ENCODE data around the gene EXOC4.

Gene EXOC4

GRCh38 chr7:133652547-133652946 lies 399.7 kb downstream of the EXOC4 start:
- WGBS, 2 experiments = 87 to 88% methylated on average over 3 of the region's 3 CpGs
- Histone ChIP-seq H3K27ac (ENCODE audit: insufficient read depth, low read depth, low read length, poor library complexity, severe bottlenecking) (no peak overlapping the region), H3K4me3 (ENCODE audit: insufficient read depth, low read depth, low read length) (no peak overlapping the region), H3K27me3 (ENCODE audit: control insufficient read depth, insufficient read depth, low read length, poor library complexity, severe bottlenecking) (no peaks in the 10 kb centered on the region), H3K4me1 (ENCODE audit: control insufficient read depth, insufficient read depth, low read length) (peaks cover 7% of the 10 kb centered on the region), H3K9me3 (ENCODE audit: control insufficient read depth, low read length) (no peaks in the 10 kb centered on the region), H3K36me3 (ENCODE audit: control insufficient read depth, insufficient read depth, low read length) (no peaks in the 10 kb centered on the region)

GRCh38 chr7:133654547-133654946 lies 401.7 kb downstream of the EXOC4 start:
- Histone ChIP-seq H3K36me3 (ENCODE audit: control insufficient read depth, insufficient read depth, low read length) (no peaks in the 10 kb centered on the region), H3K4me3 (ENCODE audit: insufficient read depth, low read depth, low read length) (no peak overlapping the region), H3K27ac (ENCODE audit: insufficient read depth, low read depth, low read length, poor library complexity, severe bottlenecking) (no peak overlapping the region), H3K27me3 (ENCODE audit: control insufficient read depth, insufficient read depth, low read length, poor library complexity, severe bottlenecking) (no peaks in the 10 kb centered on the region), H3K9me3 (ENCODE audit: control insufficient read depth, low read length) (no peaks in the 10 kb centered on the region), H3K4me1 (ENCODE audit: control insufficient read depth, insufficient read depth, low read length) (peaks cover 7% of the 10 kb centered on the region)
- WGBS, 2 experiments = 96 to 97% methylated on average over 3 to 4 of the region's 4 CpGs

GRCh38 chr7:133662276-133662675 lies 409.4 kb downstream of the EXOC4 start:
- no peaks in the 10 kb centered on the region for H3K36me3 ChIP-seq (ENCODE audit: control insufficient read depth, insufficient read depth, low read length)
- H3K27me3 ChIP-seq (ENCODE audit: control insufficient read depth, insufficient read depth, low read length, poor library complexity, severe bottlenecking) = no peaks in the 10 kb centered on the region
- no peak overlapping the region for H3K27ac ChIP-seq (ENCODE audit: insufficient read depth, low read depth, low read length, poor library complexity, severe bottlenecking)
- WGBS, 2 experiments = 85 to 100% methylated on average over 3 of the region's 4 CpGs
- no peaks in the 10 kb centered on the region for H3K4me1 ChIP-seq (ENCODE audit: control insufficient read depth, insufficient read depth, low read length)
- H3K9me3 ChIP-seq (ENCODE audit: control insufficient read depth, low read length) = no peaks in the 10 kb centered on the region
- H3K4me3 ChIP-seq (ENCODE audit: insufficient read depth, low read depth, low read length) = no peak overlapping the region

GRCh38 chr7:133662830-133663229 lies 410.0 kb downstream of the EXOC4 start:
- H3K4me3 ChIP-seq (ENCODE audit: insufficient read depth, low read depth, low read length) = no peak overlapping the region
- H3K36me3 ChIP-seq (ENCODE audit: control insufficient read depth, insufficient read depth, low read length) = no peaks in the 10 kb centered on the region
- H3K27me3 ChIP-seq (ENCODE audit: control insufficient read depth, insufficient read depth, low read length, poor library complexity, severe bottlenecking) = no peaks in the 10 kb centered on the region
- H3K27ac ChIP-seq (ENCODE audit: insufficient read depth, low read depth, low read length, poor library complexity, severe bottlenecking) = no peak overlapping the region
- no peaks in the 10 kb centered on the region for H3K4me1 ChIP-seq (ENCODE audit: control insufficient read depth, insufficient read depth, low read length)
- 89 to 95% methylated on average over 2 to 4 of the region's 4 CpGs for WGBS, 2 experiments
- no peaks in the 10 kb centered on the region for H3K9me3 ChIP-seq (ENCODE audit: control insufficient read depth, low read length)

GRCh38 chr7:133664528-133664927 lies 411.6 kb downstream of the EXOC4 start:
- Histone ChIP-seq H3K4me1 (ENCODE audit: control insufficient read depth, insufficient read depth, low read length) (no peaks in the 10 kb centered on the region), H3K4me3 (ENCODE audit: insufficient read depth, low read depth, low read length) (no peak overlapping the region), H3K27ac (ENCODE audit: insufficient read depth, low read depth, low read length, poor library complexity, severe bottlenecking) (no peak overlapping the region), H3K36me3 (ENCODE audit: control insufficient read depth, insufficient read depth, low read length) (no peaks in the 10 kb centered on the region), H3K27me3 (ENCODE audit: control insufficient read depth, insufficient read depth, low read length, poor library complexity, severe bottlenecking) (no peaks in the 10 kb centered on the region), H3K9me3 (ENCODE audit: control insufficient read depth, low read length) (no peaks in the 10 kb centered on the region)

- no peak overlapping the region for H3K4me3 ChIP-seq (ENCODE audit: insufficient read depth, low read depth, low read length)
- no peaks in the 10 kb centered on the region for H3K36me3 ChIP-seq (ENCODE audit: control insufficient read depth, insufficient read depth, low read length)
- H3K4me1 ChIP-seq (ENCODE audit: control insufficient read depth, insufficient read depth, low read length) = no peaks in the 10 kb centered on the region
- no peaks in the 10 kb centered on the region for H3K27me3 ChIP-seq (ENCODE audit: control insufficient read depth, insufficient read depth, low read length, poor library complexity, severe bottlenecking)
- no peak overlapping the region for H3K27ac ChIP-seq (ENCODE audit: insufficient read depth, low read depth, low read length, poor library complexity, severe bottlenecking)
- WGBS, 2 experiments = 93 to 100% methylated on average over 1 to 4 of the region's 4 CpGs
- no peaks in the 10 kb centered on the region for H3K9me3 ChIP-seq (ENCODE audit: control insufficient read depth, low read length)
Observed at GRCh38 chr7:133668296-133669060, 415.6 kb downstream of the EXOC4 start.

GRCh38 chr7:133669061-133669455 lies 416.2 kb downstream of the EXOC4 start:
- 73 to 80% methylated on average over 5 to 6 of the region's 6 CpGs for WGBS, 2 experiments

GRCh38 chr7:133670250-133670649 lies 417.4 kb downstream of the EXOC4 start:
- no peaks in the 10 kb centered on the region for H3K27me3 ChIP-seq (ENCODE audit: control insufficient read depth, insufficient read depth, low read length, poor library complexity, severe bottlenecking)
- no peaks in the 10 kb centered on the region for H3K9me3 ChIP-seq (ENCODE audit: control insufficient read depth, low read length)
- no peak overlapping the region for H3K4me3 ChIP-seq (ENCODE audit: insufficient read depth, low read depth, low read length)
- no peaks in the 10 kb centered on the region for H3K36me3 ChIP-seq (ENCODE audit: control insufficient read depth, insufficient read depth, low read length)
- no peaks in the 10 kb centered on the region for H3K4me1 ChIP-seq (ENCODE audit: control insufficient read depth, insufficient read depth, low read length)
- H3K27ac ChIP-seq (ENCODE audit: insufficient read depth, low read depth, low read length, poor library complexity, severe bottlenecking) = no peak overlapping the region
- WGBS, 2 experiments = 91 to 93% methylated on average over 5 of the region's 5 CpGs

More at GRCh38 chr7:133669061-133669455, 416.2 kb downstream of the EXOC4 start:
- H3K27ac ChIP-seq (ENCODE audit: insufficient read depth, low read depth, low read length, poor library complexity, severe bottlenecking) = no peak overlapping the region
- H3K36me3 ChIP-seq (ENCODE audit: control insufficient read depth, insufficient read depth, low read length) = no peaks in the 10 kb centered on the region
- H3K27me3 ChIP-seq (ENCODE audit: control insufficient read depth, insufficient read depth, low read length, poor library complexity, severe bottlenecking) = no peaks in the 10 kb centered on the region
- H3K9me3 ChIP-seq (ENCODE audit: control insufficient read depth, low read length) = no peaks in the 10 kb centered on the region
- H3K4me3 ChIP-seq (ENCODE audit: insufficient read depth, low read depth, low read length) = no peak overlapping the region
- H3K4me1 ChIP-seq (ENCODE audit: control insufficient read depth, insufficient read depth, low read length) = no peaks in the 10 kb centered on the region

- 94 to 96% methylated on average over 1 of the region's 1 CpG for WGBS, 2 experiments
- no peaks in the 10 kb centered on the region for H3K36me3 ChIP-seq (ENCODE audit: control insufficient read depth, insufficient read depth, low read length)
- H3K4me1 ChIP-seq (ENCODE audit: control insufficient read depth, insufficient read depth, low read length) = no peaks in the 10 kb centered on the region
- H3K27me3 ChIP-seq (ENCODE audit: control insufficient read depth, insufficient read depth, low read length, poor library complexity, severe bottlenecking) = no peaks in the 10 kb centered on the region
- no peaks in the 10 kb centered on the region for H3K9me3 ChIP-seq (ENCODE audit: control insufficient read depth, low read length)
- H3K27ac ChIP-seq (ENCODE audit: insufficient read depth, low read depth, low read length, poor library complexity, severe bottlenecking) = no peak overlapping the region
- no peak overlapping the region for H3K4me3 ChIP-seq (ENCODE audit: insufficient read depth, low read depth, low read length)
Observed at GRCh38 chr7:133672866-133673265, 420.0 kb downstream of the EXOC4 start.

- Histone ChIP-seq H3K9me3 (ENCODE audit: control insufficient read depth, low read length) (no peaks in the 10 kb centered on the region), H3K4me3 (ENCODE audit: insufficient read depth, low read depth, low read length) (no peak overlapping the region), H3K27ac (ENCODE audit: insufficient read depth, low read depth, low read length, poor library complexity, severe bottlenecking) (no peak overlapping the region), H3K4me1 (ENCODE audit: control insufficient read depth, insufficient read depth, low read length) (no peaks in the 10 kb centered on the region), H3K27me3 (ENCODE audit: control insufficient read depth, insufficient read depth, low read length, poor library complexity, severe bottlenecking) (no peaks in the 10 kb centered on the region), H3K36me3 (ENCODE audit: control insufficient read depth, insufficient read depth, low read length) (no peaks in the 10 kb centered on the region)
- WGBS, 2 experiments = 88% methylated on average over 1 of the region's 2 CpGs; no CpG with 5 or more reads in 1 of the 2 experiments
Observed at GRCh38 chr7:133674079-133674763, 421.3 kb downstream of the EXOC4 start.
